IPS-11a (cell line): ENCODE results near the gene CALML6.

Source experiments
- H3K4me3 ChIP-seq: one replicate; pipeline ENCODE4 v1.5.1; 2013; ENCODE audit warnings: low read depth, low read length, control low read depth

Gene CALML6

DNA sequence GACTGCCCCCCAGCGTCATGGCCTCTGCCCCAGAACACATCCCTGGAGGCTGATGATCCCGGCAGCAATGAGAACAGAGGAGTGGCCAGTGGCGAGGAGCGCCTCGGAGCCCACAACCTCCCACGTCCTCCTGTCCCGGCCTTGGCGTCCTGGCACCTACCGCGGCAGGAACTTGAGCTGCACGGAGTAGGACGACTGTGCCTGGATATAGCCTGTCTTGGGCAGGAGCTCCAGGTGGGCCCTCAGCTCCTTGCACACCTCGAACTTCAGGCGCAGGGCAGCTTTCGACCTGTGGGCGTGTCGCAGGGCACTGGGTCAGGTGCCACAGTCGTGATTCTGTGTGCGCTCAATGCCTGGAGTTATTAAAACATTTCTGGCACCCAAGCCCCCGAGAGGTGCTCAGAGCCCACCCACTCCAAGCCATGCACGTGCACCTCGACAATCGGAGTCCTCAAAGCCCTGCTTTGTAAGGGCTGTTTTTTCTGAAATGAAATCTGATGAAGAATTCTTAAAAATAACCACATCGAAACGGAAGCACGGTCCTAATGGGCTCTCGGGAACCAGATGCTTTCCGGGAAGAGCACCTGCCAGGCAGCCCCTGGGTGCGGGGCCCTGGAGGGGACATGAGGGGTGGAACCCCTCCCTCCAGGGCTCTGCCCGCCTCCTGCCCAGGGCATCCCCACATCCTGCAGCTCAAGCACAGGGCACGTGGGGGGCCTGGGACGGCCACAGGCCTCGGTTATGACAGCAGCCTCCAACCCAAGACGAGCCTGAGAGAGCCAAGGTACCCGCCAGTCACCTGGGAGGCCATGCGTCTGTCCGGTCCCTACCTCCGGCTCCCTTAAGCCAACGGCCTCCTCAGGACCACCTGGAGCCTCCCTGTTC is 27.1 kb downstream of the CALML6 start:
- H3K4me3 ChIP-seq, result no peak overlapping the region

- no peak overlapping the region for H3K4me3 ChIP-seq
Measured at GRCh38 chr1:1942753-1943656, 27.9 kb downstream of the CALML6 start.

DNA sequence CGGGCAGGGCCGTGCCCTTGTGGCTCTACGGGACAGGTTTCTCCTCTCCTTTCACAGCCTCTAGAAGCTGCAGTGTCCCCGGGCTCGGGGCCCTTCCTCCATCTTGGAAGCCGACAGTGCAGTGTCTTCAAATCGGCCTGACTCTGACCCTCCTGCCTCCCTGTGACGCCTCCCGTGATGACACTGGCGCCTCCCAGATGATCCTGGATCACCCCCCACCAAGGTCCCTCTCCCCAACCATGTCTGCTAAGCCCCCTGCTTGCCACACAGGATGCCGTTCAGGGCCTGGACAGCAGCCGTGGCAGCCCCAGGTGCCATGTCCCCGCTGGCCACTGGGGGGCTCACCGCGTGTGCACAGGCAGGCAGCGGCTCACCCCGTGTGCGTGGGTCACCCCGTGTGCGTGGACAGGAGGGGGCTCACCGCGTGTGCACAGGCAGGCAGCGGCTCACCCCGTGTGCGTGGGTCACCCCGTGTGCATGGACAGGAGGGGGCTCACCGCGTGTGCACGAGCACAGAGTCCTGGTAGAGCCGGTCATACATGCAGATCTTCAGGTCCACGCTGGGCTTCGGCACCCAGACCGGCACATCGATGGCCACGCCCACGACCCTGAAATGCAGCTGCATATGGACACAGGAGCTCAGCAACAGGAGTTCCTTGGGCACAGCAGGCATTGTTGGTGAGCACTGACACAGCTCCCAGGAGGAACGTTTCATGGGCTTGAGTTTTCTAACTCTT is 28.9 kb downstream of the CALML6 start:
- H3K4me3 ChIP-seq, result no peak overlapping the region

- H3K4me3 ChIP-seq, result no peak overlapping the region
Measured at GRCh38 chr1:1945782-1946393, 30.8 kb downstream of the CALML6 start.

- no peak overlapping the region for H3K4me3 ChIP-seq
Measured at GRCh38 chr1:1946540-1946939, 31.5 kb downstream of the CALML6 start.

DNA sequence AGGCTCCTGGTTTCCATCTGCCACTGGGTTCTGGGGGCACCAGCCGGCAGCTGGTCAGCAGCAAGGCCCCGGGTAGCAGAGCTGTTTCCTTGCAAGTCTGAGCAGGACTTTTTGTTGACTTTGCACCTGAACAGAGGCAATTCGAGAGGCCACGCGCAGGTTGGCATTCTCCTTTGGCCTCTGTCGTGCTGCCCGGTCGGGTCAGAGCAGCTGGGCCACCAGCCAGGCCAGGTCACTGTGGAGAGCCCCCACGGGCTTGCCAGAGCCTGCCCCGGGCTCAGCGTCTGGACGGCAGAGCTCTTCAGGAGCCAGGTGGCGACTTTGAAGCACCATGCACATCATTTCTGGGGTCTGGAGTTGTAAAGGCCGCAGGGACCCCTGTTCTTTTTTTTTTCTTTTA is 32.4 kb downstream of the CALML6 start:
- H3K4me3 ChIP-seq, result no peak overlapping the region

GRCh38 chr1:1948783-1949182 is 33.7 kb downstream of the CALML6 start:
- no peak overlapping the region for H3K4me3 ChIP-seq

DNA sequence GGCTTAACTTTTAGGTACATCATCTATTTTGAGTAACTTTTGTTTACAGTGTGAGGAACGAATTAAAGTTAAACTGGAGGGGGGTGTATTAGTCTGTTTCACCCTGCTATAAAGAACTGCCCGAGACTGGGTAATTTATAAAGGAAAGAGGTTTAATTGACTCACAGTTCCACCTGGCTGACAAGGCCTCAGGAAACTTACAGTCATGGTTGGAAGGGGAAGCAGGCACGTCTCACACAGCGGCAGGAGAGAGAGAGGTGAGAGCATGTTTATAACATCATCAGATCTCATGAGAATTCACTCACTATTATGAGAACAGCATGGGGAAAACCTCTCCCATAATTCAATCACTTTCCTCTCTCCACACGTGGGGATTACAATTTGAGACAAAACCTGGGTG is 35.9 kb downstream of the CALML6 start:
- no peak overlapping the region for H3K4me3 ChIP-seq

GRCh38 chr1:1954015-1954414 is 39.0 kb downstream of the CALML6 start:
- no peak overlapping the region for H3K4me3 ChIP-seq

- H3K4me3 ChIP-seq, result no peak overlapping the region
Measured at GRCh38 chr1:1954831-1955441, 39.9 kb downstream of the CALML6 start.

GRCh38 chr1:1955621-1956094 is 40.6 kb downstream of the CALML6 start:
- H3K4me3 ChIP-seq, result no peak overlapping the region

DNA sequence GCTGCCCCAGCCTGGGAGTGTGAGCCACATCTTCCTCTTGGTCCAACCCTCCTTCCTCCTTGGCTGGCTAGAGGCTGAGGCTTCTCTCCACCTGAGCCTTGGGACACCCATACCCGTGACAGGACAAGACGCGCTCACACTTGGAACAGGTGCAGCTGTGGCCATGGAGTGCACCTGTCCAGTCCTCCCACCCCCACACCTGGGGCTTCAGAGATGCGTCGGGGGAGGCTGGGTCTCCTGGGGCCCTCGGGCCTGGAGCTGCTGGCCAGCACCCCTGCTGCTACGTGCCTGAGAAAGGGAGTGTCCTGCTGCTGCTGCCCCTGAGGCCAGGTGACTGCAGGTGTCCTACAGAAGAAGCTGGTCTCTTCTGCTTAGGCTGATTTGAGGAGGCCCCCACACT is 41.0 kb downstream of the CALML6 start:
- no peak overlapping the region for H3K4me3 ChIP-seq

GRCh38 chr1:1956586-1957532 is 41.8 kb downstream of the CALML6 start:
- H3K4me3 ChIP-seq, result no peak overlapping the region

GRCh38 chr1:1957533-1957961 is 42.5 kb downstream of the CALML6 start:
- no peak overlapping the region for H3K4me3 ChIP-seq

DNA sequence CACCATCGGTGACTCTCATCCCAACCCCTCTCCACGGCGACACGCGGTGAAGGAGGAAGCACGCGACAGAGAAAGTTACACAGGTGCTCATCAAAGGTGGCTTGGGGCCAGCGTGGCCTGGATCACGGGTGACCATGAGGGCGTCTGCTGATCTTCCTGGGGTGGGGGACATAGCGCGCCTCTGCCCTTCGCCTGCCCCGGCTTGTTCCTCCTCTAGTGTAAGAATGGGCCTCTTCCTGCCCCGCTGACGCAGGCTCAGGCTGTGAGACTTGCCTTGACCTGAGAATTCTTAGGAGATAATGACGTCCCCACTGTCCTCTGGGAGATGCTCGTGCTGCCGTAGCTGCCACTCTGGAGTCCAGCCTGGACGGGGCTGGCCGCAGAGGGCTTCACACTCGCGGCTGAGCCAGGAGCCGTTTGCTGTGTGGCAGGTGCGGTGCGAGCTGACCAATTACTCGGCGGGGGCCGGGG is 43.0 kb downstream of the CALML6 start:
- no peak overlapping the region for H3K4me3 ChIP-seq

GRCh38 chr1:1959459-1959839 is 44.4 kb downstream of the CALML6 start:
- H3K4me3 ChIP-seq, result no peak overlapping the region

GRCh38 chr1:1959840-1960479 is 44.9 kb downstream of the CALML6 start:
- peak overlapping the region; percentile 18 for H3K4me3 ChIP-seq

DNA sequence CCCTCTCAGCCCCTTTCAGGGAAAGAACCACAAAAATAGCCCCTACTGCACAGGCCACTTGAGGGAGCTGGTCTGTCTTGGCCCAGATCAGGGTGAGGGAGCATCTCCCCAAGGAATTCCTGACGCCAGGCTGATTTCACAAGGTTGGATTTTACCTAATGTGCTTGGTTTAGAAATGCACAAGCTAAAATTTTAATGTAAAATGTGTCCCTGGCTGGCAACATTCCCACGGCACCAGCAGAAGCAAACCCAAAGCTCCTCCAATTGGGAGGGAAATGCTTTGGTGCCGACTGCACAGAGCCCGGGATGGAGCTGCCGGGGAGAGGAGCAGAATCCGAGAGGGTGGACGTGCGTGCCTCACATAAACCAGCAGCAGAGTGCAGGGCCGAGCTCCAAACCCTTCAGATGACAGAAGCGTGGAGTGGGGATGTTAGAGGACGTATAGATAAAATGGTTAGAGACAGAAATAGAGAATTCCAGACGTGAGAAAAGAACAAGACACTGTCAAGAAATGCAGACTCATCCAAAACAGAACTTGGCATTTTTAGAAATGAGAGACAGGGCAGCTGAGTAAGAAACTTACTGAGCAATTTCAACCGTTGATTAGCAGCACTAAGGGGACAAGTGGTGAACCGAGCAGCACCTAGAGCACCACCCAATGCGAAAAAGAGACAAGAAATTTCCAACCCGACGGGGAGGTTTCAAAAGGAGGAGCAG is 45.6 kb downstream of the CALML6 start:
- H3K4me3 ChIP-seq, result no peak overlapping the region
